H4 (cell line): ENCODE measurements around the gene EHMT1. TPM values are rescaled to one million over a fixed set of nuclear protein-coding genes. Genes with fewer than 3 reads are reported as not detected.
"Not testable (repeated sequence)": the region's sequence is repeated elsewhere in the genome, so short reads cannot be mapped to it uniquely, and the experiment has no call there.

Source experiments
- DNase-seq: peaks from one replicate; pipeline ENCODE4 v3.0.0-alpha.2; 2015; ENCODE audit warnings: low spot score
- total RNA-seq: library from RNA; depleted of rRNA; stranded (reverse); fragments of >200 nt; shearing (Covaris generic); gene quantifications from 2 replicates; pipeline ENCODE4 v1.2.3, GENCODE V29; 2014

The EHMT1 gene
- total RNA-seq, 1 experiment from 2014 or later, result 18.6 TPM

GRCh38 chr9:137761032-137761431, 142.2 kb downstream of the EHMT1 start:
- DNase-seq, result no peak

GRCh38 chr9:137761793-137762192, 143.0 kb downstream of the EHMT1 start:
- no peak for DNase-seq

GRCh38 chr9:137762414-137763061, 143.7 kb downstream of the EHMT1 start:
- no peak for DNase-seq

GRCh38 chr9:137763271-137763955, 144.6 kb downstream of the EHMT1 start:
- DNase-seq, result no peak

DNA sequence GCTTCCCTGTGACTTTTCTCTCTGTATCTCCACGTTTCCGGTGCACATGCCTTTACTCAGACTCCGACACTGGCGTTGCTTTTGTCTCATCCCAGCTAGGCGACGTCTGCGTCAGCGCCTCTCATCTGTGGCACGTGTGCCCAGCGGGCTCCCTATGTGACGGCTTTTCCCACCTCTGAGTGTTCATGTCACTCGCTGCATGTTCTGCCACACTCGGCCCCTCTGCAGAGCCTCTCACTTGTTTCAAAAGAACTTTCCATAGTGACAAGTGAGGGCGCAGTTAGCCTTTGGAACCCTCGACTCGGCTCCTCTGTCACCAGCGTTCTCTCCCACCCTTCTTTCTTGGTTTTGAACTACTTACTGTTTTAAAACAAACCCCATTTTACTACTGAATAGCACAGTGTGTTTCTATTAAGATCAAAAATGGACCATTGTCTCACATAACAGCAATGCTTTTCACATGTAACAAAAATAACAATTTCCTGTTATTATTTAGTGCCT, 145.4 kb downstream of the EHMT1 start:
- no peak for DNase-seq

DNA sequence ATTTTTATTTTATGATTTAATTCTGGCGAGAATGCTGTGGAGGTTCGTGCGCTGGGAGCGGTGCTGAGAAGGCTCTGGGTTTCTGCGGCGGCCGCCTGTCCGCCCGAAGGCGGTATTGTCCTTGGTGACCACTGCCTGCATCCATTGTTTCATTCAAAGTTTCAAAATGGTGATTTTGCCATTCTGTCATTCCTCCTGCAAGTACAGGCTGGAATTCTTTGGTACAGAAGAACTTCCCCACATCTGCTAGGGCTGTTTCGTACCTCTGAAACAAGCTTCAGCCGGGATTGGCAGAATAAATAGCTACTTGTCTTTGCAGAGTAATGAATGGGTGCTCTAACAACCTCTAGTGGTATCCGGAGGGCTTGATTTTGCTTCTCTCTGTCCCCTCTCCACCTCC, 146.2 kb downstream of the EHMT1 start:
- DNase-seq, result no peak

- no peak for DNase-seq
These were observed 146.7 kb downstream of the EHMT1 start for GRCh38 chr9:137765536-137765935.

DNA sequence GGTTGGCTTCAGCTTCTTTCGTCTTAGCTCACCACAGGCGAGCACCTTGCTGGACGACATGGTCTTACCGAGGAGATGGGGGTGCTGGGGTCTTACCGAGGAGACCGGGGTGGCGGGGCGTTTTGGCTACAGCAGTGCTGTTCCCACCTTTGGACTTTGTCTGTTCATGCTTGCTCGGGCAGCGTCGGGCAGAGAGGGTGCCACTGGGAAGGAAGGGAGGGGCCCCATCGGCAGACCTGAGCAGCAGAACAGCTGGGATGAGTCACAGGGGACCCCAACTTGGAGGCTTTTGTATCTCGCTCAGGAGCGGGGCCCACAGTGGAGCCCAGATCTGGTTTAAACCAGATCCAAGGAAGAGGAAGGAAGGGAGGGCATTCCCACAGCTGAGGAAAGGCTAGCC, 152.8 kb downstream of the EHMT1 start:
- no peak for DNase-seq

- DNase-seq, result no peak
These were observed 153.6 kb downstream of the EHMT1 start for GRCh38 chr9:137772281-137772873.

- no peak for DNase-seq
These were observed 156.1 kb downstream of the EHMT1 start for GRCh38 chr9:137774775-137775386.

GRCh38 chr9:137776306-137776995, 157.6 kb downstream of the EHMT1 start:
- DNase-seq, result no peak

DNA sequence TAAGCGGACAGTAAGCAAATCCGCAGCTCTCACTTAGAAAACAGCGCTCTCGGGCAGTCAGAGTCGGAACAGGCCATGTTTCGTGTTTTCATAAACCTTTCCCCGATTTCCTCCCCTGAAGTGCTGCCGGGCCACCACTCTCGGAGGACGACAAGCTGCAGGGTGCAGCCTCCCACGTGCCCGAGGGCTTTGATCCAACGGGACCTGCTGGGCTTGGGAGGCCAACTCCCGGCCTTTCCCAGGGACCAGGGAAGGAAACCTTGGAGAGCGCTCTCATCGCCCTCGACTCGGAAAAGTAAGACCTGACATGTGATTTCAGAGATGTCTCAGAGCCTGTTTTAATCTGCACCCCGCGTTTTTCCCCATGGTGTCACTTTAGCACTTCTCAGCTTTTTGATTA, 159.0 kb downstream of the EHMT1 start:
- no peak for DNase-seq

DNA sequence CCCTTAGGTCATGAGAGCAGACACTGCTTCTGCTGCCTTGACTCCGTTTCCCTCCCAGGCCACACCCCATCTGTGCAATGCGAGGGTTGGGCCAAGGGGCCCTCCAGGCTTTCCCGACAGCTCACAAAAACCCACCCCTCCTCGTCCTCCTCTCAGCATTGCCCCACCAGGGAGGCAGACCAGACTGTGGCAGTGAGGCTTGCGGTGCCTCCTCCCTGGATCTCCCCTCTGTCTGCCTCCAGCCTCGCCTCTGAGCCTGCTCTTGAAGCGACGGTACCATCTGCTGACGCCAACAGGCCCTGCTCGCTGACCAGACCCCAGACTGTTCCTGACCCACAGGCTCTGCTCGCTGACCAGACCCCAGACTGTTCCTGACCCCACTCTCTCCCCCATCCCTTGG, 159.5 kb downstream of the EHMT1 start:
- DNase-seq, result no peak

DNA sequence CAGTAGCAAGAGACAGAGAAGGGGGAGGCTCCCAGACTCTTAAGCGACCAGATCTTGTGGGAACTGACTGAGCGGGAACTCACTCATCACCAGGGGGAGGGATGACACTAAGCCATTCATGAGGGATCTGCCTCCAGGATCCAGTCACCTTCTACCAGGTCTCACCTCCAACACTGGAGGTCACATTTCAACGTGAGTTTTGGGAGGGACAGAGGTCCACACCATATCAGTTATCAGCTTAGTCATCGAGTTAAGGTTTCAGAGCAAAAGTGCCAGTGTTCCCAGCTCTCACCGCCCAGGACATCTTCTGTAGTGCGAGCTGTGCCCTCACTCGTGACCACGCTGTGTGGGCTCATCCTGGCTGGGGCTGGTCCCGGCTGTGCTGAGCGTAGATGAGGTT, 160.1 kb downstream of the EHMT1 start:
- DNase-seq, result no peak

- not testable (repeated sequence) for DNase-seq
These were observed 161.2 kb downstream of the EHMT1 start for GRCh38 chr9:137780031-137780430.

DNA sequence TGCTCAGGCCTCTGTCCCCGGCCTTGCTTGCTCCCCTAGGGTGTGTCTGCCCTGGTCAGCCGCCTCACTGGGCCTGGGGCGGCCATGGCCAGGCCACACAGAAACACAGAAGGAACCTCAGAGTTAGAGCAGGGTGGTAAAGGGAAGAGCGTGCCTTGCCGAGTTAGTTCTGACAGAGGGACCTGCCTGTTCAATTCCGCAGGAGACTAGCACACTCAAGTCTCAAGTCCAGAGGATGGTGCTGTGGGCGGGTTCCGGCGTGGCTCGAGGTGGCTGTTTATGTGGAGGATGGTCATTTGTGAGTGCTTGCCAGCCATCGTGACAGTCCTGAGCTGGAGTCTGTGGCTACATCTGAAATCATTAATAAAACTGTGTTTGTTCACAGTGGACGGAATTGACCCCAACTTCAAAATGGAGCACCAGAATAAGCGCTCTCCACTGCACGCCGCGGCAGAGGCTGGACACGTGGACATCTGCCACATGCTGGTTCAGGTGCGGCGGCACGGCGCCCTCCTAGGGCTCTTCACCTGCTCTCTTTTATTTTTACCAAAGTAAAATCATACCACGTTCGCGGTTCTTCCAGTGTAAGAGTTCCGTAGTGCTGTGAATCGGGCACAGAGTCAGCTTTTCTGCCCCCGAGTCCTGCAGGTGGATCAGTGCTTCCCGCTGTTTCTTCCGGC, 163.2 kb downstream of the EHMT1 start:
- DNase-seq, result no peak

- DNase-seq, result no peak
These were observed 164.7 kb downstream of the EHMT1 start for GRCh38 chr9:137783521-137783920.

DNA sequence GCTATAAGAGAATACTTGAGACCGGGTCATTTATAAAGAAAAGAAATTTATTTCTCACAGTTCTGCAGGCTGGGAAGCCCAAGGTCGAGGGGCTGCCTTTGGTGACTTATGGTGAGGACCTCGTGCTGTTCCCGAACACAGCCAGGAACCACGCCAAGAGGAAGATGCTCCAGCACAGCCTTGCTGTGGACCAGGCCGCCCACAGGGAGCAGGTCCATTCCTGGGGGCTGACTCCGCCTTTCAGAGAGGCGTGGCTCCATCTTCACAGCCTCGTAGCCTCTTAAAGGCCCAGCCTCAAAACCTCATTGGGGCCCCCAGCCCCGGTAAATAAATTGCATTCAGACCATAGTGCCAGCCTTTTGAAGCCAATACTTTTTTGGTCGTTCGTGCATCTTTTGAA, 165.2 kb downstream of the EHMT1 start:
- DNase-seq, result no peak

- no peak for DNase-seq
These were observed 166.1 kb downstream of the EHMT1 start for GRCh38 chr9:137784641-137785513.

GRCh38 chr9:137785704-137786161, 166.9 kb downstream of the EHMT1 start:
- no peak for DNase-seq
